Panc1 (cell line): Measurements from ENCODE around the gene SIM2. TPM values are rescaled to one million over a fixed set of nuclear protein-coding genes. Genes with fewer than 3 reads are reported as not detected.

ENCODE experiments used
- ATAC-seq: fragments of 200-7000 bp; cut with Tn5 transposase; 2 replicates; pipeline ENCODE4 v1.9.1; 2020; ENCODE audit warnings: mild to moderate bottlenecking, moderate library complexity
- BruUV-seq: library from RNA; stranded (reverse); fragments of 400-500 nt; replicated peaks from 2 replicates; lab custom pipeline; 2021; lab: Mats Ljungman, UMichigan
- CTCF ChIA-PET: fragments of 300-600 bp; sonication (Branson Sonifier 250); formaldehyde crosslinking; loops from one replicate; lab custom pipeline; 2022; ENCODE audit warnings: antibody characterized with exemption; lab: Charles Lee
- POLR2A ChIA-PET: fragments of 300-600 bp; sonication (Branson Sonifier 250); formaldehyde crosslinking; loops from one replicate; lab custom pipeline; 2022; ENCODE audit warnings: antibody characterized with exemption; lab: Charles Lee
- DNase-seq: peaks from one replicate; pipeline ENCODE4 v3.0.0-alpha.2; 2010; ENCODE audit warnings: low read depth, low spot score
- H3K27ac ChIP-seq: 2 replicates; pipeline ENCODE4 v1.5.1; 2011; ENCODE audit warnings: mild to moderate bottlenecking, low read length, inconsistent platforms
- H3K27me3 ChIP-seq: fragments of 200-500 bp; sonication (Bioruptor generic); 2 replicates; pipeline ENCODE4 v1.6.0; 2014; ENCODE audit warnings: low read length, inconsistent platforms; ENCODE audit not compliant: control insufficient read depth, insufficient read depth
- H3K36me3 ChIP-seq: fragments of 200-500 bp; sonication (Bioruptor generic); 2 replicates; pipeline ENCODE4 v1.5.1; 2014; ENCODE audit warnings: inconsistent platforms, mild to moderate bottlenecking, low read length, moderate library complexity; ENCODE audit not compliant: control insufficient read depth, insufficient read depth
- H3K4me1 ChIP-seq: 2 replicates; pipeline ENCODE4 v1.5.1; 2011; ENCODE audit warnings: inconsistent platforms, mild to moderate bottlenecking, low read length, moderate library complexity; ENCODE audit not compliant: control insufficient read depth, insufficient read depth
- H3K4me3 ChIP-seq, 2 experiments: 2 replicates each; pipeline ENCODE4 v1.5.1; 2011 to 2012; ENCODE audit warnings: low read depth in 2 of 2, low read length in 2 of 2, mild to moderate bottlenecking in 2 of 2, inconsistent platforms in 1 of 2, moderate library complexity in 1 of 2
- H3K9me3 ChIP-seq: fragments of 200-500 bp; sonication (Bioruptor generic); 2 replicates; pipeline ENCODE4 v1.5.1; 2014; ENCODE audit warnings: low read depth, mild to moderate bottlenecking, inconsistent platforms, low read length, moderate library complexity; ENCODE audit not compliant: control insufficient read depth, insufficient read depth
- CTCF ChIP-seq: fragments of 450-650 bp; IDR thresholded peaks from 2 replicates; pipeline ENCODE4 v1.5.1; 2017; ENCODE audit warnings: mild to moderate bottlenecking
- POLR2AphosphoS5 ChIP-seq: IDR thresholded peaks from 2 replicates; pipeline ENCODE4 v1.6.1; 2012; ENCODE audit warnings: mild to moderate bottlenecking, low read depth, low read length, moderate library complexity
- REST ChIP-seq, 2 experiments: IDR thresholded peaks; 2 replicates each; pipeline ENCODE4 v1.6.1; 2011 to 2012; ENCODE audit warnings: low read depth in 2 of 2, control low read depth in 1 of 2, low read length in 1 of 2, mild to moderate bottlenecking in 1 of 2, moderate library complexity in 1 of 2; ENCODE audit not compliant: insufficient read depth in 1 of 2
- SIN3A ChIP-seq: IDR thresholded peaks from 2 replicates; pipeline ENCODE4 v1.6.1; 2012; ENCODE audit warnings: low read depth, mild to moderate bottlenecking, low read length, moderate library complexity, borderline replicate concordance; ENCODE audit not compliant: insufficient read depth
- TCF7L2 ChIP-seq: IDR thresholded peaks from 2 replicates; pipeline ENCODE4 v1.6.1; 2011; ENCODE audit warnings: mild to moderate bottlenecking, low read depth, low read length, inconsistent platforms
- in situ Hi-C: cut with HindIII; loops from 2 replicates; pipeline ENCODE4 v1.10.0; 2016; ENCODE audit warnings: low sequenced_read_pairs, low pct_unique_long_range_greater_than_20kb
- intact Hi-C: fragments of 100-400 bp; cut with micrococcal nuclease; formaldehyde crosslinking; loops from one replicate; pipeline ENCODE4 v1.10.0; 2022; ENCODE audit not compliant: unreplicated experiment
- total RNA-seq: library from RNA; stranded (reverse); gene quantifications from one replicate; pipeline ENCODE4 v1.2.1, GENCODE V29; 2021; ENCODE audit not compliant: unreplicated experiment

The SIM2 gene
- total RNA-seq, 1 experiment from 2014 or later, result 11.5 TPM

- ChIA-PET CTCF (no interaction called here), POLR2A (no interaction called here)
- H3K27me3 ChIP-seq, result no peaks in the 10 kb centered on the region
Measured at GRCh38 chr21:36689324-36689723, 9.6 kb upstream of the SIM2 start.

GRCh38 chr21:36690628-36691554 is 8.0 kb upstream of the SIM2 start:
- POLR2A ChIA-PET, result interaction anchor here (0.7 kb wide), 1 partner anchor 27 kb away, joined by 4 read pairs; no protein-coding TSS in a partner anchor
- TF ChIP-seq REST (IDR thresholded peaks at IDR 0.05; ENCODE audit: insufficient read depth in 1 of 2, low read depth in 2 of 2, low read length in 1 of 2), result no peak
- no peak for TF ChIP-seq TCF7L2
- no peak for TF ChIP-seq POLR2AphosphoS5
- no peak for TF ChIP-seq CTCF

More at GRCh38 chr21:36689324-36689723, 9.6 kb upstream of the SIM2 start:
- ATAC-seq (no peak), DNase-seq (no peak)
- Histone ChIP-seq H3K9me3 (no peaks in the 10 kb centered on the region), H3K27ac (no peak overlapping the region), H3K36me3 (no peaks in the 10 kb centered on the region), H3K4me3 (no peak overlapping the region), H3K4me1 (no peaks in the 10 kb centered on the region)
- TF ChIP-seq TCF7L2, result no peak
- TF ChIP-seq SIN3A, result no peak
- no peak for TF ChIP-seq CTCF
- TF ChIP-seq POLR2AphosphoS5, result no peak
- no peak for TF ChIP-seq REST (IDR thresholded peaks at IDR 0.05; ENCODE audit: insufficient read depth in 1 of 2, low read depth in 2 of 2, low read length in 1 of 2)
- intact Hi-C loops (no loop called here), in situ Hi-C loops (no loop called here)
- BruUV-seq, result no TSS peak

More at GRCh38 chr21:36690628-36691554, 8.0 kb upstream of the SIM2 start:
- no peaks in the 10 kb centered on the region for H3K9me3 ChIP-seq
- no TSS peak for BruUV-seq
- no peaks in the 10 kb centered on the region for H3K36me3 ChIP-seq
- in situ Hi-C loops (no loop called here), intact Hi-C loops (no loop called here)
- no peaks in the 10 kb centered on the region for H3K27me3 ChIP-seq
- H3K4me1 ChIP-seq, result no peaks in the 10 kb centered on the region
- DNase-seq (no peak), ATAC-seq (no peak)
- H3K4me3 ChIP-seq, result no peak overlapping the region
- no peak overlapping the region for H3K27ac ChIP-seq
- CTCF ChIA-PET, result no interaction called here
